ENCODE measurements around the gene KIAA0513.

The KIAA0513 gene

DNA sequence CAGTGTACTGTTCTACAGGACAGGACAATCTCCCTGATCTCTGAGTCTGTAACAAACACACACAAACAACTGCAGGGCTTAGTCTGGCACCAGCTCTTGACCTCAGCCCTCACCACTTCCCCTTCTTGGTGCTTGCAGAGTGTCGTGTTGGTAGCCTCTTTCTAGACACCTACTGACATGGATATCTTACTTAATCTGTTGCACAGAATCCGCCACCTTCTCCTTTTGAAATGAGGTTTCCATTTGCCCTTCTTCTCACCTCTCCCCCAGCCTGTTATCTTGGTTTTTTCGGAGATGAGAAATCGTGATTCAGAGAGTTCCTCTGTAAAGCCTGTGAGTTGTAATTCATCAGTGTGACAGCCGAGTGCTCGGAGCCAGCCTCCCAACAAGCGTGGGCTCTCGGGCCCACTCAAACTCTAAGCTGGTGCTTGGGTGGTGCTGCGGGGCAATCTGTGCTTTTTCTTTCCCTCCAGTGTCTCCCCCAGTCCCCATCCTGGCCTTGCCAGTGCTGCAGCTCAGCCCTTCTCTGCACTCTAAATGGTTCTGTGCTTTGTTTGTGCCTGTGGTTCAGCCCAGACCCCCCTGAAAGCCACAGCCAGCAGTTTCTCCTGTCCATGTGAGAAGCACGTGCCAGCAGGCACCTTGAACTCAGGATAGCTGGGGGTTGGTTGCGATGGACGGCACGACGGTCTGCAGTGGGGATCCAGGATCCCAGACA, 28.1 kb downstream of the KIAA0513 start:
- peak; percentile 76 for DNase-seq (ENCODE audit: low read depth)
- TF ChIP-seq CTCF (conservative IDR thresholded peaks at IDR 0.05; ENCODE audit: low read depth, low read length) = no peak
- H3K4me3 ChIP-seq (ENCODE audit: low read depth, low read length) = peak overlapping the region; percentile 50

DNA sequence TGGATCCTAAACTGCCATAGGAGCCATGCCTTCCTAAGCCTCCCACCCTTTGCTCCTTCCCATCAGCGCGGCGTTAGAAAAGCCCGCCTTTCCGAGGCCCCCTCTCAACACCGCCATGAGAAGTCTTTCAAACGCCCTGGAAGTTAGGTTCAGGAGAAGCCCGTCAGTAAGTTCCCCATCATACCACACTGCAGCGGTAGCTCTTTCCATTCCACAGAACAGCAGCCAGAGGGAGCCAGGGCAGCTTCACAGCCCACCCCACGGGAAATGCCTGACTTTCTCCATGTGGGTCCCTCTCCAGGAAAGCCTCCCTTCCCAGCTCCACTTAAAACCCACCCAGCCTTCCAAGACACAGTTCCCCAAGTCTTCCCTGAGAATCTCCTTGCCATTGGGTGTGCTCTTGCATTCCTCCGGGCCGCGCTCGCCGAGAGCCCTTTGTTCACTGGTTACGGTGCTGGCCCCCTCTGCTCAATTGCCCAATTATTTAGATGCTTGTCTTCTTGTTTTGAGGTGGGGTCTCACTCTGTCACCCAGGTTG, 28.7 kb downstream of the KIAA0513 start:
- peak; percentile 76 for TF ChIP-seq CTCF (conservative IDR thresholded peaks at IDR 0.05; ENCODE audit: low read depth, low read length)
- peak; percentile 57 for DNase-seq (ENCODE audit: low read depth)
- no peak overlapping the region for H3K4me3 ChIP-seq (ENCODE audit: low read depth, low read length)

GRCh38 chr16:85057212-85057889, 29.8 kb downstream of the KIAA0513 start:
- TF ChIP-seq CTCF (conservative IDR thresholded peaks at IDR 0.05; ENCODE audit: low read depth, low read length) = peak; percentile 47
- DNase-seq (ENCODE audit: low read depth) = no peak

GRCh38 chr16:85057948-85058347, 30.4 kb downstream of the KIAA0513 start:
- H3K4me3 ChIP-seq (ENCODE audit: low read depth, low read length) = no peak overlapping the region
- no peak for TF ChIP-seq CTCF (conservative IDR thresholded peaks at IDR 0.05; ENCODE audit: low read depth, low read length)
- DNase-seq (ENCODE audit: low read depth) = no peak

More at GRCh38 chr16:85057212-85057889, 29.8 kb downstream of the KIAA0513 start:
- no peak overlapping the region for H3K4me3 ChIP-seq (ENCODE audit: low read depth, low read length)

DNA sequence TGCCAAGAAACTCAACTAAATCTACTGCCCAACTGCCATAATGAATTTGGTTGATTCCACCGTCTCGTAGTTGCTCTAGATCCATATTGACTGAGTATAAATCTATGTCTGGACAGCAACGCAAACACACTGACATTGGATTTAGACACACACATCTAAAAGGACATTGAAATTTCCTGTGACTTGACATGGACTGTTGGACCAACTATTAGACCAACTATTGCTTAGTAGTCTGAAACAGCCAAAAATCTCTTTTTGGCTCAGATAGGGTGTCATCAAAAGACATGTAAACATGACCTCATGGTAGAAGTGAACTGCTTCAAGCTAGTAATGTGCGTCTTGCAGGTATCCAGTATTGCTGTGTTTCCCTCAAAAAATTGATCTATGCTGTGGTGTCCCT, 31.3 kb downstream of the KIAA0513 start:
- TF ChIP-seq CTCF (conservative IDR thresholded peaks at IDR 0.05; ENCODE audit: low read depth, low read length) = no peak
- DNase-seq (ENCODE audit: low read depth) = no peak
- no peak overlapping the region for H3K4me3 ChIP-seq (ENCODE audit: low read depth, low read length)

DNA sequence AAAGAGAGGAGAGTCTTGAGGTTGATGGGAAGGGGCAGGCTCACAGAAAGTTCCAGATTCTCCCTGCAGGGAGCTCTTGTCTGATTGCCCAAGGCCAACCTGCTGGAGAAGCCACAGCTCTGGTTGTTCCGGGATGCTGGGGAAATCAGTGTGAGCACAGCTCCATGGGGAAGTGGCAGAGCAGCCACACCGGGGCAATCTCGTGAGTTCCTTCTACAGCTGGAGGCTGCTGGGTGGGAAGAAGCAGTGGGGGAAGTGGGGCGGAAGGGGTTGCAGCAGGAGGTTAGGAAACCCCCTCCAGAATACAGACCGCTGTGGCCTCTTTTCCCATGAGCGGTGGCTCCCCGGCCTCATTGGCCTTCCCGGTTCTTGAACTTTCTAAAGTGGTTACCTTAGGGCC, 34.0 kb downstream of the KIAA0513 start:
- H3K4me3 ChIP-seq (ENCODE audit: low read depth, low read length) = no peak overlapping the region
- DNase-seq (ENCODE audit: low read depth) = no peak
- no peak for TF ChIP-seq CTCF (conservative IDR thresholded peaks at IDR 0.05; ENCODE audit: low read depth, low read length)

Data from choroid plexus epithelial cell (primary cell).